H9 (cell line): Measurements from ENCODE around the gene PAGE2. TPM values are rescaled to one million over a fixed set of nuclear protein-coding genes. Genes with fewer than 3 reads are reported as not detected.
"Not testable (repeated sequence)": the region's sequence is repeated elsewhere in the genome, so short reads cannot be mapped to it uniquely, and the experiment has no call there.

Source experiments
- DNase-seq: peaks from one replicate; pipeline ENCODE4 v3.0.0-alpha.2; 2017
- H2AFZ ChIP-seq: one replicate; pipeline ENCODE4 v1.6.1; 2013; ENCODE audit warnings: mild to moderate bottlenecking, low read length, control low read depth, moderate library complexity
- H2AK5ac ChIP-seq: 2 replicates; pipeline ENCODE4 v1.6.1; 2013; ENCODE audit warnings: low read length, control low read depth, mixed read lengths; ENCODE audit not compliant: insufficient read length
- H2BK120ac ChIP-seq: one replicate; pipeline ENCODE4 v1.6.1; 2013; ENCODE audit warnings: low read depth, mild to moderate bottlenecking, low read length, control low read depth, inconsistent platforms; ENCODE audit not compliant: poor library complexity, severe bottlenecking
- H2BK12ac ChIP-seq: 2 replicates; pipeline ENCODE4 v1.6.1; 2013; ENCODE audit warnings: low read length, control low read depth, mixed read lengths, low read depth; ENCODE audit not compliant: insufficient read length
- H2BK15ac ChIP-seq: 2 replicates; pipeline ENCODE4 v1.6.1; 2013; ENCODE audit warnings: low read depth, low read length, control low read depth
- H2BK20ac ChIP-seq: one replicate; pipeline ENCODE4 v1.6.1; 2013; ENCODE audit warnings: low read depth, mild to moderate bottlenecking, low read length, control low read depth, inconsistent platforms; ENCODE audit not compliant: poor library complexity, severe bottlenecking
- H2BK5ac ChIP-seq: 2 replicates; pipeline ENCODE4 v1.6.1; 2013; ENCODE audit warnings: low read length, control low read depth, mixed read lengths; ENCODE audit not compliant: insufficient read length
- H3K14ac ChIP-seq: 2 replicates; pipeline ENCODE4 v1.6.1; 2013; ENCODE audit warnings: low read length, control low read depth; ENCODE audit not compliant: insufficient read depth
- H3K18ac ChIP-seq: 2 replicates; pipeline ENCODE4 v1.6.1; 2013; ENCODE audit warnings: low read depth, mild to moderate bottlenecking, mixed read lengths, low read length, control low read depth; ENCODE audit not compliant: insufficient read length
- H3K23ac ChIP-seq: 2 replicates; pipeline ENCODE4 v1.6.1; 2013; ENCODE audit warnings: low read length, control low read depth, mixed read lengths, low read depth; ENCODE audit not compliant: insufficient read length
- H3K23me2 ChIP-seq: 2 replicates; pipeline ENCODE4 v1.6.1; 2013; ENCODE audit warnings: low read depth, mild to moderate bottlenecking, mixed read lengths, low read length, control low read depth; ENCODE audit not compliant: insufficient read length, poor library complexity, severe bottlenecking
- H3K27ac ChIP-seq: 2 replicates; pipeline ENCODE4 v1.5.1; 2013; ENCODE audit warnings: low read length, control low read depth, mixed read lengths, low read depth; ENCODE audit not compliant: insufficient read length
- H3K27me3 ChIP-seq: 2 replicates; pipeline ENCODE4 v1.6.1; 2013; ENCODE audit warnings: low read length, control low read depth, inconsistent platforms; ENCODE audit not compliant: insufficient read depth
- H3K4ac ChIP-seq: 2 replicates; pipeline ENCODE4 v1.6.1; 2013; ENCODE audit warnings: low read depth, mild to moderate bottlenecking, control low read depth, inconsistent platforms, low read length, moderate library complexity
- H3K4me1 ChIP-seq: 2 replicates; pipeline ENCODE4 v1.6.1; 2013; ENCODE audit warnings: low read length, control low read depth, inconsistent platforms; ENCODE audit not compliant: insufficient read depth
- H3K4me2 ChIP-seq: 2 replicates; pipeline ENCODE4 v1.6.1; 2013; ENCODE audit warnings: low read length, control low read depth, mixed read lengths; ENCODE audit not compliant: insufficient read length, insufficient read depth
- H3K56ac ChIP-seq: 2 replicates; pipeline ENCODE4 v1.6.1; 2013; ENCODE audit warnings: low read depth, mild to moderate bottlenecking, mixed read lengths, low read length, control low read depth; ENCODE audit not compliant: insufficient read length
- H3K79me1 ChIP-seq: 2 replicates; pipeline ENCODE4 v1.6.1; 2013; ENCODE audit warnings: low read depth, mild to moderate bottlenecking, moderate library complexity, low read length, control low read depth, inconsistent platforms; ENCODE audit not compliant: insufficient read depth, poor library complexity, severe bottlenecking
- H3K79me2 ChIP-seq: 2 replicates; pipeline ENCODE4 v1.6.1; 2013; ENCODE audit warnings: low read length, control low read depth, inconsistent platforms; ENCODE audit not compliant: insufficient read depth
- H3K9ac ChIP-seq: 2 replicates; pipeline ENCODE4 v1.6.1; 2013; ENCODE audit warnings: low read length, control low read depth, mixed read lengths; ENCODE audit not compliant: insufficient read length; ENCODE audit errors: extremely low read depth
- H3K9me3 ChIP-seq: one replicate; pipeline ENCODE4 v1.6.1; 2013; ENCODE audit warnings: low read depth, low read length, inconsistent platforms; ENCODE audit not compliant: control insufficient read depth
- H3T11ph ChIP-seq: one replicate; pipeline ENCODE4 v1.6.1; 2013; ENCODE audit warnings: mild to moderate bottlenecking, low read length, control low read depth, inconsistent platforms
- H4K20me1 ChIP-seq: one replicate; pipeline ENCODE4 v1.6.1; 2013; ENCODE audit not compliant: control insufficient read depth, insufficient read length, insufficient read depth
- H4K5ac ChIP-seq: 2 replicates; pipeline ENCODE4 v1.6.1; 2013; ENCODE audit warnings: low read depth, mild to moderate bottlenecking, mixed read lengths, low read length, control low read depth; ENCODE audit not compliant: insufficient read length
- H4K8ac ChIP-seq: replicated peaks from 2 replicates; pipeline ENCODE4 v1.6.1; 2013; ENCODE audit warnings: low read length, control low read depth, mixed read lengths, low read depth; ENCODE audit not compliant: insufficient read length
- H4K91ac ChIP-seq: 2 replicates; pipeline ENCODE4 v1.6.1; 2013; ENCODE audit warnings: low read depth, mild to moderate bottlenecking, moderate library complexity, mixed read lengths, low read length, control low read depth; ENCODE audit not compliant: insufficient read length
- H3K27ac Mint-ChIP-seq, 3 experiments: 2 replicates in 2 of 3; 3 replicates in 1 of 3; pipeline ENCODE4 v1.8.0; 2020 to 2021; ENCODE audit warnings: mixed read lengths in 3 of 3, mild to moderate bottlenecking in 1 of 3, moderate library complexity in 1 of 3
- H3K27me3 Mint-ChIP-seq: 2 replicates; pipeline ENCODE4 v1.8.0; 2021; ENCODE audit warnings: low read depth, mild to moderate bottlenecking, moderate library complexity, mixed read lengths
- H3K36me3 Mint-ChIP-seq, 3 experiments: 2 replicates in 2 of 3; 3 replicates in 1 of 3; pipeline ENCODE4 v1.8.0; 2020 to 2021; ENCODE audit warnings: low read depth in 3 of 3, mixed read lengths in 3 of 3; ENCODE audit not compliant: insufficient read depth in 1 of 3
- H3K4me1 Mint-ChIP-seq, 2 experiments: 2 replicates each; pipeline ENCODE4 v1.8.0; 2020; ENCODE audit warnings: mixed read lengths in 2 of 2
- H3K4me3 Mint-ChIP-seq, 2 experiments: 2 replicates in 1 of 2; 3 replicates in 1 of 2; pipeline ENCODE4 v1.8.0; 2020 to 2021; ENCODE audit warnings: mild to moderate bottlenecking in 2 of 2, mixed read lengths in 2 of 2, moderate library complexity in 1 of 2
- H3K9me3 Mint-ChIP-seq, 2 experiments: 2 replicates in 1 of 2; 3 replicates in 1 of 2; pipeline ENCODE4 v1.8.0; 2020; ENCODE audit warnings: mild to moderate bottlenecking in 2 of 2, mixed read lengths in 2 of 2, moderate library complexity in 1 of 2
- WGBS: extraction: QIAGEN DNeasy Blood & Tissue Kit; methylation state at CpG from one replicate; pipeline ENCODE4 v1.1.7; 2013; ENCODE audit warnings: missing lambda C conversion rate, low lambda C conversion rate, mixed read lengths; ENCODE audit not compliant: insufficient read length; ENCODE audit errors: extremely low coverage; 5-methylcytosine and 5-hydroxymethylcytosine counted together
- total RNA-seq: library from RNA; stranded (reverse); gene quantifications from 2 replicates; pipeline ENCODE4 v1.2.1, GENCODE V29; 2021
- TF ChIP-seq, protein P1 (sequence below): fragments of 200-600 bp; sonication (generic); conservative IDR thresholded peaks from 3 replicates; pipeline ENCODE4 v1.8.0; 2021; ENCODE audit warnings: antibody characterized with exemption, mild to moderate bottlenecking

Gene PAGE2
- total RNA-seq, 1 experiment from 2014 or later = not detected

- no peaks in the 10 kb centered on the region for H3K79me2 ChIP-seq
- H3K4me1 Mint-ChIP-seq = 0 out of 4 replicates have a peak, but pooled peaks cover 0 to 2% of the 10 kb centered on the region in 2 experiments
- no peak overlapping the region for H2BK20ac ChIP-seq
- H4K8ac ChIP-seq = no peak overlapping the region
- H3K79me1 ChIP-seq = no peaks in the 10 kb centered on the region
- H3K4me3 Mint-ChIP-seq = no peak overlapping the region
- no peak overlapping the region for H3K27ac ChIP-seq
- H4K20me1 ChIP-seq = no peaks in the 10 kb centered on the region
- H3K9me3 Mint-ChIP-seq = peaks cover 62 to 81% of the 10 kb centered on the region in 2 experiments
- H3K36me3 Mint-ChIP-seq = peaks cover 0 to 3% (median 0%) of the 10 kb centered on the region in 3 experiments; a peak in 2 of 7 replicates
- no peaks in the 10 kb centered on the region for H3K27me3 ChIP-seq
- H3K4me2 ChIP-seq = no peak overlapping the region
- H2BK5ac ChIP-seq = no peak overlapping the region
- no peak overlapping the region for H3T11ph ChIP-seq
- H3K56ac ChIP-seq = no peak overlapping the region
- H2BK15ac ChIP-seq = no peak overlapping the region
- H3K14ac ChIP-seq = no peak overlapping the region
- H3K27ac Mint-ChIP-seq = no peak overlapping the region
- H3K27me3 Mint-ChIP-seq = peaks cover 4% of the 10 kb centered on the region
- TF ChIP-seq, protein P1, sequence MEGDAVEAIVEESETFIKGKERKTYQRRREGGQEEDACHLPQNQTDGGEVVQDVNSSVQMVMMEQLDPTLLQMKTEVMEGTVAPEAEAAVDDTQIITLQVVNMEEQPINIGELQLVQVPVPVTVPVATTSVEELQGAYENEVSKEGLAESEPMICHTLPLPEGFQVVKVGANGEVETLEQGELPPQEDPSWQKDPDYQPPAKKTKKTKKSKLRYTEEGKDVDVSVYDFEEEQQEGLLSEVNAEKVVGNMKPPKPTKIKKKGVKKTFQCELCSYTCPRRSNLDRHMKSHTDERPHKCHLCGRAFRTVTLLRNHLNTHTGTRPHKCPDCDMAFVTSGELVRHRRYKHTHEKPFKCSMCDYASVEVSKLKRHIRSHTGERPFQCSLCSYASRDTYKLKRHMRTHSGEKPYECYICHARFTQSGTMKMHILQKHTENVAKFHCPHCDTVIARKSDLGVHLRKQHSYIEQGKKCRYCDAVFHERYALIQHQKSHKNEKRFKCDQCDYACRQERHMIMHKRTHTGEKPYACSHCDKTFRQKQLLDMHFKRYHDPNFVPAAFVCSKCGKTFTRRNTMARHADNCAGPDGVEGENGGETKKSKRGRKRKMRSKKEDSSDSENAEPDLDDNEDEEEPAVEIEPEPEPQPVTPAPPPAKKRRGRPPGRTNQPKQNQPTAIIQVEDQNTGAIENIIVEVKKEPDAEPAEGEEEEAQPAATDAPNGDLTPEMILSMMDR = no peak
- H2BK120ac ChIP-seq = no peak overlapping the region
- H4K5ac ChIP-seq = no peak overlapping the region
- H2BK12ac ChIP-seq = no peak overlapping the region
- H3K9ac ChIP-seq = no peak overlapping the region
- no peak for DNase-seq
- no CpG with 5 or more reads among the region's 8 CpGs for WGBS
- no peaks in the 10 kb centered on the region for H3K4me1 ChIP-seq
- H2AK5ac ChIP-seq = no peak overlapping the region
- no peak overlapping the region for H3K18ac ChIP-seq
- H2AFZ ChIP-seq = no peak overlapping the region
- no peak overlapping the region for H3K23ac ChIP-seq
- H3K23me2 ChIP-seq = no peaks in the 10 kb centered on the region
- peaks cover 23% of the 10 kb centered on the region for H3K9me3 ChIP-seq
- H3K4ac ChIP-seq = no peak overlapping the region
- no peak overlapping the region for H4K91ac ChIP-seq
Observed at GRCh38 chrX:55111578-55112254, 22.9 kb downstream of the PAGE2 start.

- H4K5ac ChIP-seq, H3K18ac ChIP-seq, H3K14ac ChIP-seq, H3K4me2 ChIP-seq, H3K23me2 ChIP-seq, H3K36me3 Mint-ChIP-seq, H4K20me1 ChIP-seq, H3K27me3 Mint-ChIP-seq, H2BK20ac ChIP-seq, H2AK5ac ChIP-seq, H2BK120ac ChIP-seq, H2BK12ac ChIP-seq, H3K9ac ChIP-seq, H3T11ph ChIP-seq, H4K91ac ChIP-seq, H3K4me3 Mint-ChIP-seq, H3K79me1 ChIP-seq, H3K27ac Mint-ChIP-seq, H2AFZ ChIP-seq, H4K8ac ChIP-seq, DNase-seq, H3K23ac ChIP-seq, H3K27ac ChIP-seq, H3K56ac ChIP-seq, H2BK5ac ChIP-seq, H3K4ac ChIP-seq, H3K4me1 ChIP-seq, H3K27me3 ChIP-seq, H3K79me2 ChIP-seq, H3K4me1 Mint-ChIP-seq, H2BK15ac ChIP-seq: not testable (repeated sequence)
- peaks cover 43% of the 10 kb centered on the region for H3K9me3 ChIP-seq
- H3K9me3 Mint-ChIP-seq = peaks cover 74 to 79% of the 10 kb centered on the region in 2 experiments
- WGBS = no CpG with 5 or more reads among the region's 7 CpGs
Observed at GRCh38 chrX:55116589-55116988, 27.8 kb downstream of the PAGE2 start.
